SK-N-DZ (cell line): ENCODE measurements around the gene VRK3. TPM values are rescaled to one million over a fixed set of nuclear protein-coding genes. Genes with fewer than 3 reads are reported as not detected.
"Not testable (repeated sequence)": the region's sequence is repeated elsewhere in the genome, so short reads cannot be mapped to it uniquely, and the experiment has no call there.

ENCODE experiments used
- DNase-seq: peaks from one replicate; pipeline ENCODE4 v3.0.0-alpha.2; 2015; ENCODE audit warnings: low spot score
- polyA plus RNA-seq, 2 experiments: library from polyadenylated mRNA; depleted of rRNA; stranded (reverse); fragments of >200 nt; gene quantifications; 2 replicates each; pipeline ENCODE4 v1.2.3, GENCODE V29; 2014

VRK3 gene, protein sequence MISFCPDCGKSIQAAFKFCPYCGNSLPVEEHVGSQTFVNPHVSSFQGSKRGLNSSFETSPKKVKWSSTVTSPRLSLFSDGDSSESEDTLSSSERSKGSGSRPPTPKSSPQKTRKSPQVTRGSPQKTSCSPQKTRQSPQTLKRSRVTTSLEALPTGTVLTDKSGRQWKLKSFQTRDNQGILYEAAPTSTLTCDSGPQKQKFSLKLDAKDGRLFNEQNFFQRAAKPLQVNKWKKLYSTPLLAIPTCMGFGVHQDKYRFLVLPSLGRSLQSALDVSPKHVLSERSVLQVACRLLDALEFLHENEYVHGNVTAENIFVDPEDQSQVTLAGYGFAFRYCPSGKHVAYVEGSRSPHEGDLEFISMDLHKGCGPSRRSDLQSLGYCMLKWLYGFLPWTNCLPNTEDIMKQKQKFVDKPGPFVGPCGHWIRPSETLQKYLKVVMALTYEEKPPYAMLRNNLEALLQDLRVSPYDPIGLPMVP
- polyA plus RNA-seq (2014; cell fraction: cytosol; rRNA removed) = 10.6 and 12.8 TPM in 2 replicates
- polyA plus RNA-seq (2014; cell fraction: nucleus; rRNA removed) = 11.9 and 13.9 TPM in 2 replicates

DNA sequence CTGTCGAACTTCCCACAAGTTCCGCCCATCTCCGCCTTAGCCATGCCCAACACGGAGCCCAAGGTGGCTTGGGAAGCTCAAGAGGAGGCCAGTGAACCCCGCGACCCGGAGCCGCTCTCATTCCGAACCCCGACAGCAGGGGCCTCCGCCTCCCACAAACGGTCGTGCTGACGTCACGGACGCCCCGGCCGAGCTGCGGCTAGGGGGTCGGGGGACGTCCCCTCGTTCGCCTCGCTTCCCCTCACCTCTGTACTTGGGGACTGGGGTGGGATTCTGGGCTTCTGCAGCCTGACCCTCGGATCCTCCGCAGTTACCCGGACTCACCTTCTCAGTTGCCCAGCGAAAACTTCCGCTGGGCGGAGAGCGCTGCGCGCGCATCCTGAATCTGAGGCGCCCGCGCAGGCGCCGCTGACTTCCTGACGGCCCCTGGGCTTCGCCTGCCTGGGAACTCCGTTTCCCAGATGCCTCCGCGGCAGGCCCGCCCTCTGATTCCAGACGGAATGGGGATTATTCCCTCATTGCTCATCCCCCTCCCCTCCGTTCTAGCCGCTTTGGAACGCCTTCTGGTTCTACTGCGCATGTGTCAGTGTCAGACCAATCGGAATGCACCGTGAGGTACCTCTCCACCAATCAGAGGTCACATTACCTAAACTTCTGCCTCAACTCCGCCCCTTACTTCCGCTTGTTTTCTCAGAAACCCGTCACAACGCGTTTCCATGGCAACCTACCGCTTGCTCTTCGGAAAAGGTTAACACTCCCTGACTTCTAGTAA is at the start of gene VRK3:
TSS of gene VRK3 (minus strand) at position 351 of the 772 bp plus-strand sequence. CDS start 9,210 bp downstream, outside the sequence.
- DNase-seq = peak; percentile 98

DNA sequence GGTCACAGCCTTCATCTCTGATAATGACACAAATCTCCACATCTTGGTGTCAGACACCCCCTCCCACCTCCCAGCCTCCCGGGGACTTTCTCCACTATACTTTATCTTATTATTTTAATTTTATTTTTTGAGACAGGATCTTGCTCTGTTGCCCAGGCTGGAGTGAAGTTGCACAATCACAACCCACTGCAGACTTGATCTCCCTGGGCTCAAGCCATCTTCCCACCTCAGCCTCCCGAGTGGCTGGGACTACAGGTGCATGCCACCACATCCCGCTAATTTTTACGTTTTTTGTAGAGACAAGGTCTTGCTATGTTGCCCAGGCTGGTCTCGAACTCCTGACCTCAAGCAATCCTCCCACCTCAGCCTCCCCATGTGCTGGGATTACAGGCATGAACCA is 43.2 kb upstream of the VRK3 start:
- DNase-seq = not testable (repeated sequence)

DNA sequence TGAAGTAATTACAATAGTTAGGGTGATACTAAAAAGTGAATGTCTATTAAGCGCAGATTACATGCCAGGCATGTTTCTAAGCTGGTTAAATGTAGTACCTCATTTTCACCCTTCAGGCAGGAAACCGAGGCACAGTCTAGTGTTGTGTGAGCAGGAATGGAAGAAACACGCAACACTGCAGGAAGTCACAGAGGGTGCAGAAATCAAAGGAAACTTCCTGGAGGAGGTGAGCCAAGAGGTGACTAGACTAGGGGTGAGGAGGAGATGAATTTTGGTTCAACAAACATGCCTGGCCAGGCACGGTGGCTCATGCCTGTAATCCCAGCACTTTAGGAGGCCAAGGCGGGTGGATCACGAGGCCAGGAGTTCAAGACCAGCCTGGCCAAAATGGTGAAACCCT is 42.4 kb upstream of the VRK3 start:
- DNase-seq = no peak

DNA sequence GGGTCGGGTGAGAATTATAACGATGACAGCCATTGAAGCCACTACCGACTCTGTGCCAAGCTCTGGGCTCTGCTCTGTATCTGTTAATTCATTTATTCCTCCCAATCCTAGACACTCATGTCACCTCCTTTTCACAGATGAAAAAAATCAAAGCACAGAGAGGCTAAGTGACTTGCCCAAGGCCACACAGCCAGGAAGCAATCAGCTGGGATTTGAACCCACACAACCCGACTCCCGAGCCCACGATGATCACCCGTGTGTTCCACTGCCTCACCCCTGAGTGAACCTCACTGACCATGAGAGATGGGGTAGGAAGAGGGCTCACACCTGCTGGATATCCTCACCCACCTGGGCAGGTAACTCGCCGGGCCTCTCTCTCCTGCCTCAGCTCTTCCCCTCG is 40.8 kb upstream of the VRK3 start:
- no peak for DNase-seq

DNA sequence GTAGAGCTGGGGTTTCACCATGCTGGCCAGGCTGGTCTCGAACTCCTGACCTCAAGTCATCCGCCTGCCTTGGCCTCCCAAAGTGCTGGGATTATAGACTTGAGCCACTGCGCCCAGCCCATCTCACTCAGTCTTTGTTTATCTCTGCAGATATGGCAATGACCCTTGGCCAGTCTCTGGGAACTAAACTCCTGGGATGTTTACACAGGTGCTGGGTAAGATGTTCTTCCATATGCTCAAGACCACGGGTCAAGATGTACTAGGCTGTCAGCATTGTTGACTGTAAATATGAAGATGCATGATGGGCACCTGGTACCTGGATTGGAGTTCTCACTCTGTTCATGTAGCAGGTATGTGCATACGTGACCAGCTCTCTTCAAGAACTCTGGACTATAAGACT is 36.5 kb upstream of the VRK3 start:
- no peak for DNase-seq

DNA sequence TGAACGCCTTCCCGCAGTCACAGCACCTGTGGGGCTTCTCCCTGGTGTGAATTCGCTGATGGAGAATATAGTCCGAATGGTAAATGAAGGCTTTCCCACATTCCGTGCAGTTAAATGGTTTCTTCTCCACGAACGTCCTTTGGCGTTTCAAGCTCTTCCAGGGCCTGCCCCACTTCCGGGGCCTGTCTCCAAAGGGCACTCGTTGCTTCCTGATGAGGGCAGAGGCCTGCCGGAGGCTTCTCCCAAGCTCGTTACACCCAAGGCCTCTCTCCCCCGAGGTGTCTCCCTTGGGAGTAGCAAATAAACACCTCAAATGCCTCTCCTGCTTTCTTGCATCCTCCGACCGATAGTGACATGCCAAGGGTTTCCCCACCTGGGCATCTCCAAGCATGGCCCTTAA is 34.9 kb upstream of the VRK3 start:
- DNase-seq = no peak

DNA sequence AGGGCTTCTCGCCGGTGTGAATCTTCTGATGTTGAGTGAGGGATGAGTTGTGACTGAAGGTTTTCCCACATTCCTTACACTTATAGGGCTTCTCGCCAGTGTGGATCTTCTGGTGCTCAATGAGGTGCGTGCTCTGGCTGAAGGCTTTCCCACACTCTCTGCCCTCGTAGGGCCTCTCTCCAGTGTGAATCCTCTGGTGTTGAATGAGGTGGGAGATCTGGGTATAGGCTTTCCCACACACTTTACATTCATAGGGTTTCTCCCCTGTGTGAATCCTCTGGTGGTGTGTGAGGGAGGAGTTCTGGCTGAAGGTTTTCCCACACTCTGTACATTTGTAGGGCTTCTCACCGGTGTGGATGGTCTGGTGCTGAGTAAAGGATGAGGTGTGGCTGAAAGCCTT is 33.9 kb upstream of the VRK3 start:
- DNase-seq = no peak

DNA sequence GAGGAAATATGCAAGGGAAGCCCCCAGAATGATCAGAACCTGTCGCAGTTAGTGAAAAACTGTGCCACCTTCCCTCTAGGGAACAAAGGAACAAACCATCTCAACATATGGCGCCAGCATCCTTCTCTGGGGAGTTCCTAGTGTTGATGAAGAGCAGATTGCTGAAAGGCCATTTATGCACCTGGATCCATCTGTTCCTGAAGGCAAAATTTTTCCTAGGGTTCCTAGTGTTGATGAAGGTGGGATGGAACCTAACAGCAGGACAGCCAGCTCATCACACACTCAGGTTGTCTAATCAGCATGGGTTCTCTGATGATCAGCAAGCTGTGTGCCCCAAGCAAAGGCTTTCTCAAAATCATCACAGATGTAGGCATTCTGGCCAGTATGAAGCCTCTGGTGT is 33.3 kb upstream of the VRK3 start:
- DNase-seq = no peak

DNA sequence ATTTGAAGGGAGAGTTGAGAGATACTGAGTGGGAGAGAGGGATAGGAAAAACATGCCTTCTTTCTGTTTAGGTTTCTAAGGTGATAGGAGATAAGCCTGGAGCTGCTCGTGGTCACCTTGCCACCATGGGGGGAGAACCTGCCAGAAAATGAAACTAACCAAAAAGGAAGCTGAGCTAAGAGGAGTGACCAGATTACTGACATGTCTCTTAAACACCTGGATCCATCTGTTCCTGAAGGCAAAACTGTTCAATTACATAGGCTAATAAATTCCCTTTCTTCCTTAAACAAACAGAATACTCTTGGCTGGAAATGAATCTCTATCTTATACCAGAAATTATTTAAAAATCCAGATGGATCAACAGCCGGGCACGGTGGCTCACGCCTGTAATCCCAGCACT is 27.9 kb upstream of the VRK3 start:
- DNase-seq = no peak

DNA sequence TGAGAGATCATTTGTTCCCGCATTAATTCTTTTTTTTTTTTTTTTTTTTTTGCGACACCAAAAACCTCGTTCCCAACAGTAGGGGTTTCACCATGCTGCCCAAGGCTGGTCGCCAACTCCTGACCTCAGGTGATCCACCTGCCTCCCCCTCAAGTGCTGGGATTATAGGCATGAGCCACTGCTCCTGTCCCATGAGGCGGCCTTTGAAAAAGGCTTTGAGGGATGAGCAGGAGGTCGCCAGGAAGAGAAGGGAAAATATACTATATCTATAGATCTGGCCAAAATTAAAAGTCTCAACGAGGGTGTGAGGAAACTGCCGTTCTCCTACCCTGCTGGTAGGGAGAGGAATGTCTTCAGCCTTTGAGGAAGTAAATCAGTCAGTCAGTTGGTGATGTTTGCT is 26.8 kb upstream of the VRK3 start:
- no peak for DNase-seq

DNA sequence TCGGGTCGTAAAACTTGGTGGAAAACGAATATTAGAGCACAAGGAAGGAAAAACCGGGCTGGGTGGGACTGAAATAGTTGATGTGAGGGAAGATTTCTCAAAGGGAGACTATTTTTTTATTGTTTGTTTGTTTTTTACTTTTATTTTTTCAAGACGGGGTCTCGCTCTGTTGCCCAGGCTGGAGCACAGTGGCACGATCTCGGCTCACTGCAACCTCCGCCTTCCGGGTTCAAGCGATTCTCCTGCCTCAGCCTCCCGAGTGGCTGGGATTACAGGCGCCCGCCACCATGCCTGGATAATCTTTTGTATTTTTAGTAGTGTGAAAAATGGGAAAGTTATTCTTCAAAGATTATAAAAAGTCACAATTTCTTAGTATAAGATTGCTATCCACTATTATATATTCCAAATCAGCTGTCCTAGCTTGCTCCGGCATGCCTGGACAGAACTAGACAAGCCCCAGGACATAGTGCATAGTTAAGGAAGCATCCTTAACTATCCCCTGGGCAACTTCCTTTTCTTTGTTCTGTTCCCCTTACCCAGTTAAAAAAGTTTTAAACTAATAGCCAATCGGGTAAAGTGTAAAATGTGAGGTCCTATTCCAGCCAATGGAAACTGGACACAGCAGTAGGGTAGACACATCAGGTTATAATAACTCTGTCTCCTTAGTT is 26.2 kb upstream of the VRK3 start:
- DNase-seq = not testable (repeated sequence)

DNA sequence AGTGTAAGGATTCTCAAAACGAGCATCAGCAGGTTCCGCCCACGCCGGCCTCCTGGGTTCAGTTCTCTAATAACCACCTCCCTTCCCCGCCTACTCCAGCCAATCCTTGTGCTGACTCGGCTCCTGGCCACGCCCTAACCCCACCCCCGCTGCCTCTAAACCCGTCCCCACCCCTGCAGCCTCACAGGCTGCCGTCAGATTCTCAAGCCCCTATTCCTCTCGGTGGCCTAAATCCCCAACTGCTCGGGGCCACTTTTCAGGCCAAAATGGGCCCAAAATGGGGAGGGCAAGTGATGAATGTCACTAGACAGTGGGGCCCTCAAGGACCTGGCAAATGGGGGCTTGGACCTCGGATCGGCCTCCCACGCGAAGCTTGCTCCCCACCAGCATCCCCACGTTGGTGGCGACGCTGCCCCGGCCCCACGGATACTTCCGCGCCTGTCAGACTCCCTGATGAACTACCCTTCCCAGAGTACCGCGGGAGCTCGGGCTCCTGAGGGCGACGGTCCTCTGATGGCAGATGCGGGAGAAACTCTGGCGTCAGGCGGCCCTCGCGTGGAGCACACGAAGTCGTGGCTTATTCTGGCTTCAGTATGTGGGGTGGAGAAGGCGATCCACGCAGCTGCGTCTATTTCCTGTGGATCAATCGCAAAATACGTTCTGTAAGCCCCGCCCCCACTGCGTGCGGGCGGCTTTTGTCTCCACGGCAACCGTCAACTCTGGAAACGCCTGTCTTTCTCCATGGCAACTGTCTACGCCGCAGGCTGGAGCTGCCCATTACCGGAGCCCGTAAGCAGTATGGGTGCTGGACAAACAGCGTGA is 25.4 kb upstream of the VRK3 start:
- DNase-seq = peak; percentile 50

DNA sequence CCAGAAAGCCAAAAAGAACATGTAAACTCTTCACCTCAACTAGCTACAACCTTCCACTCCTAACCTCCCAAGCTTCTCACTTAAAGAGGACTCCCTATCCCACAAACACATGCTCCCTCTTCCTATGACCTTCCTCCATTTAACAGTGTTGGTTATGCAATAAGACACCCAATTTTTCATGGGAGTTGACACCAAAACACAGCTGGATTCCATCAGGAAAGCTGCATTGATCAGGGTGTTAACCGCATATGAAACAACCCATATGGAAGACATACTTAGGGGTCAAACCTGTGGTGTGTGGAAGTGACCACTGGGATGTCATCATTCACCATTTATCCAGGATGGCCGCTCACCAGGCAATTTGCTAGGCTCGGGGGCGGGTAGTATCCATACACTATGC is 22.5 kb upstream of the VRK3 start:
- DNase-seq = no peak

DNA sequence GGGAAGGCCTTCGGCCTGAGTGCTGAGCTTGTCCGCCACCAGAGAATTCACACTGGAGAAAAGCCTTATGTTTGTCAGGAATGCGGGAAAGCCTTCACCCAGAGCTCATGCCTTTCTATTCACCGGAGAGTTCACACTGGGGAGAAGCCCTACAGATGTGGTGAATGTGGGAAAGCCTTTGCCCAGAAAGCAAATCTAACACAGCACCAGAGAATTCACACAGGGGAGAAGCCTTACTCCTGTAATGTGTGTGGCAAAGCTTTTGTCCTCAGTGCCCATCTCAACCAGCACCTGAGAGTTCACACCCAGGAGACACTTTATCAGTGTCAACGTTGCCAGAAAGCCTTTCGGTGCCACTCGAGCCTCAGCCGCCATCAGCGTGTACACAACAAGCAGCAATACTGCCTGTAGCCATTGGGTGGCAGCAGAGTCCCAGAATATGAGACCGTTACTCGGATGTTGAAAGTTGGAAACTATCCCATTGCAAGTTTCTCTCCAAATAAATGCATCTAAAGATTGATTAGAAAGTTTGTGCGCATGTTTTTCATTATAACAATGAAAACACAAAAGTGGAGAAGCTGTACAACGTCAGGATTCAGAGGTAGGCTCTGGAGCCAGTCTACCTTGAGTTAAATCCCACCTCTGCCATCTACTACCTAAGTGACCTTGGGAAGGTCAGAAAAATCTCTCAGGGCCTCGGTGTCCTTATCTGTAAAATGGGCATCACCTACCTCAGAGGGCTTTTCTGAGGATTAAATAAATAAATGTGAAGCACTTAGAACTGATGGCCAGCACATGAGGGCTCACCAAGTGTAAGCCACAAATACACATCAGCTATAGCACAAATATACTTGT is 21.7 kb upstream of the VRK3 start:
- DNase-seq = peak; percentile 15

DNA sequence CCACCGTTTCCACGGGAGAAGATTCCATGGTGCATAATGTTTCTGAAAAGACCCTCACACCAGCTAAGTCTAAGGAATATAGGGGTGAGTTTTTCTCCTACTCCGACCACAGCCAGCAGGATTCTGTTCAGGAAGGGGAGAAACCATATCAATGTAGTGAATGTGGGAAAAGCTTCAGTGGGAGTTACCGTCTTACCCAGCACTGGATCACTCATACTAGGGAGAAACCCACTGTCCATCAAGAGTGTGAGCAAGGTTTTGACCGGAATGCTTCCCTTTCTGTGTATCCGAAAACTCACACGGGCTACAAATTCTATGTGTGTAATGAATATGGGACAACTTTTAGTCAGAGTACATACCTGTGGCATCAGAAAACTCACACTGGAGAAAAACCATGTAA is 19.8 kb upstream of the VRK3 start:
- DNase-seq = no peak

DNA sequence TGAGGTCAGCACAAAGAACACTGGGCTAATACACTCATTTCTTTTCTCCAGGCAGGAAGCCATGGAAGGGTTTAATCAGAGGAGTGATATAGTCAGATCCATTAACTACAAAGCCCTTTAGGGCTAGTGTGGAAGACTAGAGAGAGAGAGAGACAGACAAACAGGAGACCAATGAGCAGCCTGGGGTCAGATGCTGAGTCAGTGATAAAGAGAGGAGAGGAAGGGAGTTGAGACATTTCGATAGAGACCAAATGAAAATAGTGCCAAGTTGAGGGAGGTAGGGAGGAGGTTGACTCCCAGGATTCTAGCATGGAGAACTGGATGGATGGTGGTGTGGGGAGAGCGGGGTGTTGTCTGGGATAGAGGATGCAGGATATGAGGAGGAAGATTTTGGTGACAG is 18.8 kb upstream of the VRK3 start:
- no peak for DNase-seq

DNA sequence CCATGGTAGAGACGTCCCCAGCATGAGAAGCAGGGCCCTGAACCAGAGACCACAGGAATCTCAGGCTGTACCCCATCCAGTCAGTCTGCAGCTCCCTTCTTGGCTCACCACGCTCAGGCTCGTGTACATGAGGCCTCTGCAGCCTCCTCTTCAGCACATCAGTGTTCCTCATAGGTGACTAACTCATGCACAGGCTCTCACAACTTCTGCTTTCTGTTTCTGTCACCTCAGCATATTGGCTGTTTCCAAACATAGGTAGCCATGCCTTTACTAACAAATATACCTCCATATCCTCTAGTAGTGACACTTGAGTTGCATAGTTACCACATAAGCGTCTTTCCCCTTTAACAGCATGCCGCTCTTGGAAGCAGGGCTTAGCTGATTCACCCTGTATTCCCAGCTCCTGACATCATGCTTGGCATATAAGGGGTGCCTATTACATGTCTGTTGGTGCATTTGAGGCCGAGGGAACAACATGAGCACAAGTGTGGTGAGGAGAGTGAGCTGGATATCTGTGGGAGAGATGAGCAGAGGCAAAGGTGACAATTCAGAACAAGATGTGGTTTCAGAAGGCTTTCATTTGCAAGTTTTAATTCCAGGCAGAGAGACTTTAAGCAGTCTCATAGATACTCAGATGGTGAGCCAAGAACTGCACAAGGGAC is 17.3 kb upstream of the VRK3 start:
- DNase-seq = no peak

DNA sequence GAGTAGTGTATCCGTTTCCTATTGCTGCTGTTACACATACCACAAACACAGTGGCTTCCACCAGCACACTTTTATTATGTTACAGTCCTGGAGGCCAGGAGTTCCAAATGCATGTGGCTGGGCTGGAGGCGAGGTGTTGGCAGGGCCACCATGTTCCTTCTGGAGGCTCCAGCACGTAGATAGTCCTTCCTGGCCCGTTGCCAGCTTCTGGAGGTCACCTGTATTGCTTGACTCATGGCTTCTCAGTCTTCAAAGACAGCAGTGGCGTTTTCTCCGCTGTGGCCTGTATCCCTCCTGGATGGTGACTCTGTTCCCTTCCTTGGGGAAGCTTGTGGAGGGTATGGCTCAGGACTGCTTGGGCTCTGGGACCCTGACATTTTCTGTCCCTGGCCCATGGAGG is 15.8 kb upstream of the VRK3 start:
- DNase-seq = no peak

DNA sequence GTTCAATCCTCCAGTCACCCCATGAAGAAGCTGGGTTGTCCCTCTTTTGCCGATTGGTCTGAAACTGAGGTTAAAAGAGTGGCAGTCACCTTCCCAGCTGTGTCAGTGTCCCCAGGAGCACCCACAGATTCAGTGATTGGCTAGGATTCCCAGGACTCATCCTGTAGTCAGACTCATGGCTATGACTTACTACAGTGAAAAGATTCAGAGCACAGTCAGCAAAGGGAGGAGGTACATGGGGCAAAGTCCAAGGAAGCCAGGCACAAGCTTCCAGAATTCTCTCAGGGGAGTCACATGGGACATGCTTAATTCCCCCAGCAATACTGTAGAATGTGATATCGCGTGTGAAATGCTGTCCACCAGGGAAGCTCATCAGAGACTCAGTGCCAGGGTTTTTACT is 14.8 kb upstream of the VRK3 start:
- no peak for DNase-seq

DNA sequence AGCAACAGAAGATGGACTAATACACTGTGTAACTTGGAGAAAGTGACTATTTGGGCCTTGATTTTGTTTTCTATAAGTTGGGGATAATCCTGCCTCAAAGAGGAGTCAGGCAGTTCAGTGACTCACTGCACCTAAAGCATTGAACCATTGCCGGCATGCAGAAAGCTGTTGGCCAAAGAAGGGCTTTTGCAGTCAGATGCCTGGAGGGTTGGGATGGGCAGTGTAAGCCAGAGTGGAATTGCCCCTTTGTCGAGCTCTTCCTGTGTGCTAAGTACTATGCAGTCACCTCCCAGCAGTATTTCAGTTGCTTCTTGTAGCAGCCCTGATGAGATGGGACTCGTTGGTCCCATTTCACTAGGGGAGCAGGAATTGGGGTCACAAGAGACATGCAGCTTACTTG is 11.7 kb upstream of the VRK3 start:
- DNase-seq = no peak
